ENCODE measurements around the gene RAB11FIP4.

RAB11FIP4 gene

GRCh38 chr17:31550389-31551056 lies 159.0 kb downstream of the RAB11FIP4 start:
- no peak for DNase-seq

GRCh38 chr17:31552568-31552967 lies 161.1 kb downstream of the RAB11FIP4 start:
- no peak for DNase-seq

- DNase-seq = no peak
Observed at GRCh38 chr17:31553506-31553905, 162.0 kb downstream of the RAB11FIP4 start.

GRCh38 chr17:31554930-31555329 lies 163.5 kb downstream of the RAB11FIP4 start:
- no peak for DNase-seq

GRCh38 chr17:31556969-31557645 lies 165.6 kb downstream of the RAB11FIP4 start:
- no peak for DNase-seq

- DNase-seq = peak; percentile 67 to 69
Observed at GRCh38 chr17:31558748-31559583, 167.5 kb downstream of the RAB11FIP4 start.

GRCh38 chr17:31559584-31560501 lies 168.4 kb downstream of the RAB11FIP4 start:
- no peak for DNase-seq

GRCh38 chr17:31560616-31561235 lies 169.3 kb downstream of the RAB11FIP4 start:
- DNase-seq = no peak

GRCh38 chr17:31561469-31562375 lies 170.2 kb downstream of the RAB11FIP4 start:
- peak in 1 of 2 experiments; percentile 7 for DNase-seq

GRCh38 chr17:31562376-31562840 lies 170.9 kb downstream of the RAB11FIP4 start:
- no peak for DNase-seq

GRCh38 chr17:31564291-31564690 lies 172.8 kb downstream of the RAB11FIP4 start:
- no peak for DNase-seq

GRCh38 chr17:31564883-31565301 lies 173.4 kb downstream of the RAB11FIP4 start:
- no peak for DNase-seq

GRCh38 chr17:31565652-31566051 lies 174.2 kb downstream of the RAB11FIP4 start:
- no peak for DNase-seq

- DNase-seq = no peak
Observed at GRCh38 chr17:31566247-31566991, 174.9 kb downstream of the RAB11FIP4 start.

- DNase-seq = no peak
Observed at GRCh38 chr17:31566992-31567373, 175.5 kb downstream of the RAB11FIP4 start.

GRCh38 chr17:31568121-31568520 lies 176.6 kb downstream of the RAB11FIP4 start:
- DNase-seq = no peak

- no peak for DNase-seq
Observed at GRCh38 chr17:31568539-31568938, 177.1 kb downstream of the RAB11FIP4 start.

- no peak for DNase-seq
Observed at GRCh38 chr17:31570231-31570630, 178.8 kb downstream of the RAB11FIP4 start.

GRCh38 chr17:31570951-31571892 lies 179.7 kb downstream of the RAB11FIP4 start:
- DNase-seq = no peak

All from activated CD4-positive, alpha-beta T cell treated with anti-CD3 and anti-CD28 coated beads, Interleukin-2, amount 50 U/mL, for 48 hours (primary cell).